ENCODE data around the gene TMEM140.
"Not testable (repeated sequence)": the region's sequence is repeated elsewhere in the genome, so short reads cannot be mapped to it uniquely, and the experiment has no call there.

The TMEM140 gene

GRCh38 chr7:135147899-135148721, at the start of gene TMEM140:
Gene TMEM140, plus strand, starts transcription at chr7:135148072. Its CDS starts 16,370 bp downstream, at chr7:135164442.
- DNase-seq (ENCODE audit: insufficient read length, low spot score) (no peak), FAIRE-seq (peak; percentile 98)

GRCh38 chr7:135098391-135098790, 49.5 kb upstream of the TMEM140 start:
- DNase-seq (ENCODE audit: insufficient read length, low spot score) (no peak), FAIRE-seq (no peak)

DNA sequence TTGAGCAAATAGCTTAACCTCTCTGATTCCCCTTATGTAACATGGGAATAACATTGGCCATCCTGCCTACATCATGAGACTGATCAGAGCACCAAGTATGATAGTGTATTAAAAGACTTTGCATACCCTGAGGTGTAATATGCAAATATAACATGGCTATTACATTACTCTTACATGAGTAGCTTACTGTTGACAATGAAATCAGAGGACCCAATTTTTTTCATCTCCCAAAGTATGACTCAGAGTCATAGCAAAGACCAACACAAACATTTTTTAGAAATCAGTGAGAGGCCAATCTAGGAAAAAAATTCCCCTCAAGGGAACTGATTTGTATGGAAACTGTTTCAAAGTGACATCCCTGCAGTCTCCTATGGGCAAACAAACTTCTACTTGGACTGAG, 47.0 kb upstream of the TMEM140 start:
- no peak for FAIRE-seq
- no peak for DNase-seq (ENCODE audit: insufficient read length, low spot score)

- FAIRE-seq: peak; percentile 82
- DNase-seq (ENCODE audit: insufficient read length, low spot score): no peak
Measured at GRCh38 chr7:135102372-135102771, 45.5 kb upstream of the TMEM140 start.

GRCh38 chr7:135109562-135109961, 38.3 kb upstream of the TMEM140 start:
- DNase-seq (ENCODE audit: insufficient read length, low spot score) (no peak), FAIRE-seq (no peak)

- FAIRE-seq (no peak), DNase-seq (ENCODE audit: insufficient read length, low spot score) (no peak)
Measured at GRCh38 chr7:135109976-135110375, 37.9 kb upstream of the TMEM140 start.

GRCh38 chr7:135111379-135111778, 36.5 kb upstream of the TMEM140 start:
- no peak for DNase-seq (ENCODE audit: insufficient read length, low spot score)
- peak; percentile 35 for FAIRE-seq

GRCh38 chr7:135114622-135115021, 33.2 kb upstream of the TMEM140 start:
- FAIRE-seq (peak; percentile 48), DNase-seq (ENCODE audit: insufficient read length, low spot score) (no peak)

- no peak for FAIRE-seq
- DNase-seq (ENCODE audit: insufficient read length, low spot score): no peak
Measured at GRCh38 chr7:135117096-135117495, 30.8 kb upstream of the TMEM140 start.

GRCh38 chr7:135121868-135122267, 26.0 kb upstream of the TMEM140 start:
- DNase-seq (ENCODE audit: insufficient read length, low spot score) (no peak), FAIRE-seq (no peak)

DNA sequence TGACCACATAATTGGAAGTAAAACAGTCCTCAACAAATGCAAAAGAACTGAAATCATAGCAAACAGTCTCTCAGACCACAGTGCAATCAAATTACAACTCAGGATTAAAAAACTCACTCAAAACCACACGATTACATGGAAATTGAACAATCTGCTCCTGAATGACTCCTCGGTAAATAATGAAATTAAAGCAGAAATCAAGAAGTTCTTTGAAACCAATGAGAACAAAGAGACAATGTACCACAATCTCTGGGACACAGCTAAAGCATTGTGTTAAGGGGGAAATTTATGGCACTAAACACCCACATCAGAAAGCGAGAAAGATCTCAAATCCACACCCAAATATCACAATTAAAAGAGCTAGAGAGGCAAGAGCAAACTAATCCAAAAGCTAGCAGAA, 23.2 kb upstream of the TMEM140 start:
- DNase-seq (ENCODE audit: insufficient read length, low spot score); FAIRE-seq: not testable (repeated sequence)

DNA sequence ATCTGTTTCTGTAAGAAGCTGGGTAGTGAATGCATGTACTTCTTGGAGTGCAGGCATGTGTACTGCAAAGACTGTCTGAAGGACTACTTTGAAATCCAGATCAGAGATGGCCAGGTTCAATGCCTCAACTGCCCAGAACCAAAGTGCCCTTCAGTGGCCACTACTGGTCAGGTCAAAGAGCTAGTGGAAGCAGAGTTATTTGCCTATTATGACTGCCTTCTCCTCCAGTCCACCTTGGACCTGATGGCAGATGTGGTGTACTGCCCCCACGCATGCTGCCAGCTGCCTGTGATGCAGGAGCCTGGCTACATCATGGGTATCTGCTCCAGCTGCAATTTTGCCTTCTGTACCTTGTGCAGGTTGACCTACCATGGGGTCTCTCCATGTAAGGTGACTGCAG, 18.9 kb upstream of the TMEM140 start:
- no peak for DNase-seq (ENCODE audit: insufficient read length, low spot score)
- FAIRE-seq: no peak

DNA sequence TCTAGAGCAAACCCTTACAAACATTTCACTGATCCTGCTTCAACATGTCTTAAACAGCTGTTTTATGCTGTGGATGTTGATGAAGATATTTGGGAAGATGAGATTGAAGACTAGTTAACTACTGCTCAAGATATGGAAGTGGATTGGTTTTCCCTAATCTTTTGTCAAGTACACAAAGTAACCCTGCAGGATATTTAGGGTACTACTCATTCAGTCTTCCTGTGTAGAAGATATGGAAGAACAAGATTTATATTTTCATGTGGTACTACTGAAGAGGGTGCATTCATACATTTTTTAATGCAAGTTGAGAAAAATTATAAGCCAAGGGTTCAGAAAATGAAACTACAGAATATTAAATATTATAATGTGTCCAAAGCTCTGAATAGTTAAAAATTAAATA, 18.3 kb upstream of the TMEM140 start:
- peak; percentile 49 for FAIRE-seq

GRCh38 chr7:135143885-135144668, 3.8 kb upstream of the TMEM140 start:
- DNase-seq (ENCODE audit: insufficient read length, low spot score) (no peak), FAIRE-seq (no peak)

More for the DNA sequence above, 18.3 kb upstream of the TMEM140 start:
- DNase-seq (ENCODE audit: insufficient read length, low spot score): no peak

- DNase-seq (ENCODE audit: insufficient read length, low spot score) (no peak), FAIRE-seq (peak; percentile 80)
Measured at GRCh38 chr7:135147341-135147898, 452 bp upstream of the TMEM140 start.

GRCh38 chr7:135150072-135150782, 2.4 kb downstream of the TMEM140 start:
- peak; percentile 33 for FAIRE-seq

GRCh38 chr7:135151132-135151531, 3.3 kb downstream of the TMEM140 start:
- FAIRE-seq: peak; percentile 26

More at GRCh38 chr7:135150072-135150782, 2.4 kb downstream of the TMEM140 start:
- DNase-seq (ENCODE audit: insufficient read length, low spot score): no peak

DNA sequence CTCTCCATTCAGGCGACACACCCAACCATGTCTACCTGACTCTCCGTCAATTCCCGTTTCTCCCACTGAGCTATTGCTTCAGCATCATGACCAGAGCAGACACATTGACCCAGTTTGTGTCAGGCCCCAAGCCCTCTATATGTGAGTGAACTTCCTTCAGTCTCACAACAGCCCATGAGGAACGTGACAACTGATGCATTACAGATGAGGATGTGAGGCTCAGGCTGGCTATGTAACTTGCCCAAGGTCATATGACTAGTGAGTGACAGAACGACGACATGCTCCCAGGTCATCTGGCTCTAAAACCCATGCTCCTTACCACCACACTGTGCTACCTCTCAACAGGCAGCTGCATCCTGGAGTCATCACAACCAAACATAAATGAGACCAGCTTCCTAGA, 3.7 kb downstream of the TMEM140 start:
- DNase-seq (ENCODE audit: insufficient read length, low spot score) (no peak), FAIRE-seq (peak; percentile 86)

More at GRCh38 chr7:135151132-135151531, 3.3 kb downstream of the TMEM140 start:
- no peak for DNase-seq (ENCODE audit: insufficient read length, low spot score)

- no peak for DNase-seq (ENCODE audit: insufficient read length, low spot score)
- no peak for FAIRE-seq
Measured at GRCh38 chr7:135152442-135152841, 4.6 kb downstream of the TMEM140 start.

DNA sequence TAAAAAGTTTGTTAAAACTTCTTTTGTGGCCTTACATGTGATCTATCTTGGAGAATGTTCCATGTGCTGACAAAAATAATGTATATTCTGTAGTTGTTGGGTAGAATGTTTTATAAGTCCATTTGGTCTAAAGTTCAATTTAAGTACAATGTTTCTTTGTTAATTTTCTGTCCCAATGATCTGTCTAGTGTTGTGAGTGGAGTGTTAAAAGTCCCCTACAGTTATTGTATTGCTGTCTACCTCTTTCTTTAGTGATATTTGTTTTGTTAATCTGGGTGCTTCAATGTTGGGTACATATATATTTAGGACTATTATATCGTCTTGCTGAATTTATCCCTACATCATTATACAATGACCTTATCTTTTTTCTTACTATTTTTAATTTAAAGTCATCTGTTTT, 6.9 kb downstream of the TMEM140 start:
- FAIRE-seq: no peak
- DNase-seq (ENCODE audit: insufficient read length, low spot score): no peak

DNA sequence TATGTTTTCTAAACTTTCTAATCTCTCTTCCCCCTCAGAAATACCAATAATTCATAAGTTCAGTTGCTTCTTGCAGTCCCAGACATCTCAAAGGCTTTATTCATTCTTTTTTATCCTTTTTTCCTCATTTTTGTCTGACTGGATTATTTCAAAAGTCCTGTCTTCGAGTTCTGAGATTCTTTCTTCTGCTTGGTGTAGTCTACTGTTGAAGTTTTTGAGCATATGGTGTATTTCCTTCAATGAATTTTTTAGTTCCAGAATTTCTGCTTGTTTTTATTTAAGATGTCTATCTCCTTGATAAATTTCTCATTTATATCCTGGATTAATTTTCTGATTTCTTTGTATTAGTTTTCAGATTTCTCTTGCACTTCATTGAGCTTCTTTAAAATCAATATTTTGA, 8.4 kb downstream of the TMEM140 start:
- FAIRE-seq (no peak), DNase-seq (ENCODE audit: insufficient read length, low spot score) (no peak)

All from GM19239 (cell line).